KMS-11 (cell line): Measurements from ENCODE around the gene NECTIN4.
"Not testable (repeated sequence)": the region's sequence is repeated elsewhere in the genome, so short reads cannot be mapped to it uniquely, and the experiment has no call there.

Source experiments
- H2AFZ ChIP-seq: fragments of 200-600 bp; sonication (generic); 2 replicates; pipeline ENCODE4 v1.6.1; 2016; ENCODE audit warnings: antibody characterized with exemption, mixed run types, low read depth
- H3K27ac ChIP-seq: fragments of 200-600 bp; sonication (generic); 2 replicates; pipeline ENCODE4 v1.6.1; 2016; ENCODE audit warnings: mild to moderate bottlenecking, mixed run types
- H3K27me3 ChIP-seq: fragments of 200-600 bp; sonication (generic); 2 replicates; pipeline ENCODE4 v1.6.1; 2017; ENCODE audit warnings: mild to moderate bottlenecking, low read depth, mixed run types, moderate library complexity; ENCODE audit not compliant: insufficient read depth
- H3K36me3 ChIP-seq: fragments of 200-600 bp; sonication (generic); 2 replicates; pipeline ENCODE4 v1.6.1; 2017; ENCODE audit warnings: mild to moderate bottlenecking, mixed run types; ENCODE audit not compliant: insufficient read depth
- H3K4me1 ChIP-seq: fragments of 200-600 bp; sonication (generic); 2 replicates; pipeline ENCODE4 v1.6.1; 2016; ENCODE audit warnings: mild to moderate bottlenecking, low read depth, mixed run types; ENCODE audit not compliant: poor library complexity, severe bottlenecking
- H3K4me2 ChIP-seq: fragments of 200-600 bp; sonication (generic); 2 replicates; pipeline ENCODE4 v1.7.0; 2016; ENCODE audit warnings: mild to moderate bottlenecking, mixed run types
- H3K4me3 ChIP-seq: fragments of 200-600 bp; sonication (generic); IDR thresholded peaks from 2 replicates; pipeline ENCODE4 v1.6.1; 2017; ENCODE audit warnings: low read depth, low read length, mixed read lengths; ENCODE audit not compliant: insufficient read depth
- H3K79me2 ChIP-seq: fragments of 200-600 bp; sonication (generic); 2 replicates; pipeline ENCODE4 v1.6.1; 2016; ENCODE audit warnings: low read depth, mixed run types; ENCODE audit not compliant: insufficient read depth
- H3K9ac ChIP-seq: fragments of 200-600 bp; sonication (generic); 2 replicates; pipeline ENCODE4 v1.6.1; 2016; ENCODE audit warnings: mild to moderate bottlenecking, mixed run types
- H4K20me1 ChIP-seq: fragments of 200-600 bp; sonication (generic); 2 replicates; pipeline ENCODE4 v1.6.1; 2016; ENCODE audit warnings: mild to moderate bottlenecking, mixed run types; ENCODE audit not compliant: insufficient read depth
- TF ChIP-seq, protein P1 (sequence below): fragments of 200-600 bp; sonication (generic); conservative IDR thresholded peaks from 2 replicates; pipeline ENCODE4 v1.6.1; 2017; ENCODE audit warnings: low read depth, mild to moderate bottlenecking, antibody characterized with exemption, low read length, moderate library complexity, mixed read lengths

Gene NECTIN4

DNA sequence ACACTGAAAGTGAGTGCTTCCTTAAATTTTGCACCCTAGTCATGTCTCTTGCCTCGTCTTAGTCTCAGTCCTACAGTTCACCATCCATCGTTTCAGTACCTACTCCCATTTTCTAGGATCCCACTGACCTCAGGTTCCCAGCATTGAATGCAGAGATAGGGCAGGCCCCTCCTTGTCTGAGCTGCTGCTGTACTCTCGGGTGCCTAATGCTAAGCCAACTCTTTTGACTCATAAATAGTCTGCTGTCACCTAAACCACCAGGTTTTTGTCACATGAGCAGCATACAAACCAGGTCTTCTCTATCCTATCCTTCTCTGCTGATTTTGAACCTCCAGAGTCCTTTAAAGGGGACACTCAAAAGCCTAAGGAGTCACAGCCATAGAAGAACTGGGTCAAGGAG lies 22.7 kb downstream of the NECTIN4 start:
- peaks cover 61% of the 10 kb centered on the region for H3K4me1 ChIP-seq
- H2AFZ ChIP-seq = no peak overlapping the region
- H4K20me1 ChIP-seq = no peaks in the 10 kb centered on the region
- H3K36me3 ChIP-seq = no peaks in the 10 kb centered on the region
- TF ChIP-seq, protein P1, sequence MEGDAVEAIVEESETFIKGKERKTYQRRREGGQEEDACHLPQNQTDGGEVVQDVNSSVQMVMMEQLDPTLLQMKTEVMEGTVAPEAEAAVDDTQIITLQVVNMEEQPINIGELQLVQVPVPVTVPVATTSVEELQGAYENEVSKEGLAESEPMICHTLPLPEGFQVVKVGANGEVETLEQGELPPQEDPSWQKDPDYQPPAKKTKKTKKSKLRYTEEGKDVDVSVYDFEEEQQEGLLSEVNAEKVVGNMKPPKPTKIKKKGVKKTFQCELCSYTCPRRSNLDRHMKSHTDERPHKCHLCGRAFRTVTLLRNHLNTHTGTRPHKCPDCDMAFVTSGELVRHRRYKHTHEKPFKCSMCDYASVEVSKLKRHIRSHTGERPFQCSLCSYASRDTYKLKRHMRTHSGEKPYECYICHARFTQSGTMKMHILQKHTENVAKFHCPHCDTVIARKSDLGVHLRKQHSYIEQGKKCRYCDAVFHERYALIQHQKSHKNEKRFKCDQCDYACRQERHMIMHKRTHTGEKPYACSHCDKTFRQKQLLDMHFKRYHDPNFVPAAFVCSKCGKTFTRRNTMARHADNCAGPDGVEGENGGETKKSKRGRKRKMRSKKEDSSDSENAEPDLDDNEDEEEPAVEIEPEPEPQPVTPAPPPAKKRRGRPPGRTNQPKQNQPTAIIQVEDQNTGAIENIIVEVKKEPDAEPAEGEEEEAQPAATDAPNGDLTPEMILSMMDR = no peak
- H3K4me3 ChIP-seq = no peak overlapping the region
- H3K27ac ChIP-seq = no peak overlapping the region
- H3K79me2 ChIP-seq = peaks cover 58% of the 10 kb centered on the region
- H3K4me2 ChIP-seq = peak overlapping the region; percentile 96; the same call in 1 of the 2 replicates
- no peak overlapping the region for H3K9ac ChIP-seq
- H3K27me3 ChIP-seq = no peaks in the 10 kb centered on the region

DNA sequence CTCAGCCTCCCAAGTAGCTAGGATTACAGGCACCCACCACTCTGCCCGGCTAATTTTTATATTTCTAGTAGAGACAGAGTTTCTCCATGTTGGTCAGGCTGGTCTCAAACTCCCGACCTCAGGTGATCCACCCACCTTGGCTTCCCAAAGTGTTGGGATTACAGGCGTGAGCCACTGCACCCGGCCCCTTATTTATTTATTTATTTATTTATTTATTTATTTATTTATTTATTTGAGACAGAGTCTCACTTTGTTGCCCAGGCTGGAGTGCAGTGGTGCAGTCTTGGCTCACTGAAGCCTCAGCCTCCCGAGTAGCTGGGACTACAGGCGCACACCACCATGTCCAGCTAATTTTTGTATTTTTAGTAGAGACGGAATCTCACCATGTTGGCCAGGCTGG lies 23.7 kb downstream of the NECTIN4 start:
- not testable (repeated sequence) for H3K9ac ChIP-seq, H3K4me2 ChIP-seq, H4K20me1 ChIP-seq, H3K36me3 ChIP-seq, H3K27me3 ChIP-seq, H2AFZ ChIP-seq, H3K27ac ChIP-seq, H3K4me3 ChIP-seq
- Histone ChIP-seq H3K79me2 (peaks cover 68% of the 10 kb centered on the region), H3K4me1 (peaks cover 62% of the 10 kb centered on the region)

DNA sequence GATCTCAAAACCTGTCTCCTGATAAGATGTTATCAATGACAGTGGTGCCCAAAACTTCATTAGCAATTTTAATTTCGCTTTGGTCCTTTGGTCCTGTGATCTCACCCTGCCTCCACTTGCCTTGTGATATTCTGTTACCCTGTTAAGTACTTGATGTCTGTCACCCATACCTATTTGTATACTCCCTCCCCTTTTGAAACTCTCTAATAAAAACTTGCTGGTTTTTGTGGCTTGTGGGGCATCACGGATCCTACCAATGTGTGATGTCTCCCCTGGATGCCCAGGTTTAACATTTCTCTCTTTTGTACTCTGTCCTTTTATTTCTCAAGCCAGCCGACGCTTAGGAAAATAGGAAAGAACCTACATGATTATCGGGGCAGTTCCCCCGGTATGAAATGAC lies 25.4 kb downstream of the NECTIN4 start:
- not testable (repeated sequence) for H3K9ac ChIP-seq, H3K27me3 ChIP-seq, H4K20me1 ChIP-seq, H3K36me3 ChIP-seq, H3K4me3 ChIP-seq, H3K27ac ChIP-seq, H2AFZ ChIP-seq
- H3K4me1 ChIP-seq = peaks cover 70% of the 10 kb centered on the region
- peak overlapping the region; percentile 26; the same call in 1 of the 2 replicates for H3K4me2 ChIP-seq
- H3K79me2 ChIP-seq = peaks cover 62% of the 10 kb centered on the region

DNA sequence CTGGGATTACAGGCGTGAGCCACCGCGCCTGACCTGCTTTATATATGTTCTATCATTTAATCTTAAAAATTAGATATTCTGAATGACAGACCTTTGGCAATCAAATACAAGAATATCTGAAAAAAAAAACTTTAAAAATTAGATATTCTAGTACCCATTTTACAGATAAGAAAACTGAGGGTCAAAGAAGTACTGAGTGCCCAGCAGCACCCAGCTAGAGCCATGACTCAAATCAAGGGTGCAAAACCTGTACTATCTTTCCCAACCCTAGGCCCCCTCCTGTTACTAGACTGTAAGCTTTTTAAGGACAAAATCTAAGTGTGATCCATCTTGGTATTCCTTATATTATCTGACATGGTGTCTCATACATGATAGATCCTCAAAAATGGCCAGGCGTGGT lies 27.9 kb downstream of the NECTIN4 start:
- Histone ChIP-seq H3K36me3 (peaks cover 2% of the 10 kb centered on the region; the same call in 1 of the 2 replicates), H3K4me2 (no peak overlapping the region), H3K27me3 (no peaks in the 10 kb centered on the region), H3K9ac (no peak overlapping the region), H3K27ac (no peak overlapping the region), H2AFZ (no peak overlapping the region), H3K4me3 (no peak overlapping the region), H4K20me1 (no peaks in the 10 kb centered on the region), H3K79me2 (peaks cover 37% of the 10 kb centered on the region), H3K4me1 (peaks cover 48% of the 10 kb centered on the region)
- TF ChIP-seq, protein P1 = no peak

DNA sequence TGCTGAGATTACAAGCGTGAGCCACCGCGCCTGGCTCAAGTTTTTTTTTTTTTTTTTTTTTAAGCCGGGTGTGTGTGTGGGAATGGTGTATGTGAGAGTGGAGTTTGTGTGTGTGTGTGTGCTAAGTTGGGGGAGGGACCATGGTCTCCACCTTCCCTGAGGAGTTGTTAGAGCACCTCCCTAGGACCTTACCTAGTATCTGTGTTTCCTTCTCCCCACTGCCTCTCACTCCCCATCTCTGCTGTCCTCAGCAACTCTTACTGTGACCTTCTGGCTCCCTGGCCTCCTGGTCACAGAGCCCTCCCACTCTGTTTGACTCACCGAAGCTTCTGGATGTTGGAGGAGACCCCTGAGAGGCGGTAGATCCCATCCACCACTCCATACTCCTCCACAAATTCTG lies 30.1 kb downstream of the NECTIN4 start:
- Histone ChIP-seq H2AFZ (no peak overlapping the region), H3K27me3 (no peaks in the 10 kb centered on the region), H3K4me2 (no peak overlapping the region; the same call in 1 of the 2 replicates), H3K79me2 (peaks cover 24% of the 10 kb centered on the region), H3K27ac (0 out of 2 replicates have a peak overlapping the region, but pooled peaks have one; percentile 12), H4K20me1 (no peaks in the 10 kb centered on the region), H3K36me3 (peaks cover 4% of the 10 kb centered on the region; the same call in 1 of the 2 replicates), H3K4me3 (no peak overlapping the region), H3K9ac (no peak overlapping the region), H3K4me1 (peaks cover 35% of the 10 kb centered on the region)
- TF ChIP-seq, protein P1 = no peak
